ENCODE measurements around the gene CHD1.

Gene CHD1

DNA sequence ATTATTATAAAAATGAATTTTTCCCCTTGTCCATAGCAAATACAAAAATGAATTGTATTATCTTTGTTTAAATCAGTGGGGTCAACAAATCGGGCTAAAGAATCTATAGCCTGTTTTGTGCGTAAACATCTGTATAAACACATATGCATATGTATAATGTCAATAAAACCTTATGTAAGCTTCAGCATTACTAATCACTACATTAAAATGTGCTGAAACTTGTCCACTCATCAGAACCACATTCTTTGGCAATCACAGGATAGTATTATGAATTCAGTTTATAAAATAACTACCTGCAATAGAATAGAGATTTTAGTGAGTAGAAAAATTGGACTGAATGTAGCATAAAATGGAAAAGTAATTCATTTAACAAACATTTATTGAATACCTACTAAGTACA is 124.7 kb downstream of the CHD1 start:
- DNase-seq = no peak
